Ovary (tissue), 10 donors: Measurements from ENCODE around the gene MITD1. TPM values are rescaled to one million over a fixed set of nuclear protein-coding genes. Genes with fewer than 3 reads are reported as not detected.

Experiments used
- DNase-seq, 5 donors: peaks; one replicate each; pipeline ENCODE4 v3.0.0-alpha.2; 2019 to 2020
- H3K27ac ChIP-seq, 2 donors: fragments of 200-600 bp; one replicate each; pipeline versions ENCODE4 v1.5.1 to v1.8.0; 2019 to 2022
- H3K27me3 ChIP-seq: fragments of 200-600 bp; one replicate; pipeline ENCODE4 v1.8.0; 2022
- H3K36me3 ChIP-seq: fragments of 200-600 bp; sonication (generic); one replicate; pipeline ENCODE4 v1.5.1; 2019
- H3K4me1 ChIP-seq: one replicate; pipeline ENCODE4 v1.8.1; 2013; ENCODE audit warnings: mild to moderate bottlenecking, moderate library complexity; ENCODE audit not compliant: insufficient read depth
- H3K4me3 ChIP-seq: fragments of 200-600 bp; sonication (generic); one replicate; pipeline ENCODE4 v1.5.1; 2017
- H3K9me3 ChIP-seq, 2 donors: fragments of 200-600 bp in 1 of 2; sonication (generic) in 1 of 2; one replicate each; pipeline versions ENCODE4 v1.5.1 to v1.8.1; 2013 to 2019; ENCODE audit warnings: mild to moderate bottlenecking in 1 of 2, moderate library complexity in 1 of 2
- CTCF ChIP-seq, 3 donors: fragments of 450-650 bp in 2 of 3; fragments of 200-600 bp in 1 of 3; IDR thresholded peaks; one replicate each; pipeline versions ENCODE4 v1.5.1 to v1.8.0; 2016 to 2022; ENCODE audit warnings: antibody characterized with exemption in 3 of 3, mild to moderate bottlenecking in 1 of 3
- EP300 ChIP-seq: sonication (generic); formaldehyde crosslinking; IDR thresholded peaks from one replicate; pipeline ENCODE4 v1.6.1; 2017; ENCODE audit warnings: antibody characterized with exemption
- POLR2A ChIP-seq: fragments of 450-650 bp; IDR thresholded peaks from one replicate; pipeline ENCODE4 v1.6.1; 2017; ENCODE audit warnings: antibody characterized with exemption, mild to moderate bottlenecking, moderate library complexity
- WGBS, 3 donors: extraction: QIAGEN DNeasy Blood & Tissue Kit in 1 of 3; methylation state at CpG; one replicate each; pipeline versions ENCODE4 v1.1.5 to v1.1.7; 2013 to 2017; 5-methylcytosine and 5-hydroxymethylcytosine counted together
- intact Hi-C, 4 donors: fragments of 100-400 bp; cut with DNase I; formaldehyde crosslinking; loops; one replicate each; pipeline versions ENCODE4 v1.11.0 to v1.15.1; 2022 to 2023
- long read RNA-seq, 3 donors: library from polyadenylated mRNA in 2 of 3; unstranded in 2 of 3; transcript quantifications; one replicate each; pipeline ENCODE4 v2.0.0 and lab custom pipeline, GENCODE V29; 2021 to 2026
- polyA plus RNA-seq, 2 donors: library from polyadenylated mRNA; stranded (reverse); fragments of 200-250 nt in 1 of 2; fragments of 350-450 nt in 1 of 2; fragmentation: Illumina TruSeq in 1 of 2; extraction: RNeasy Lipid Tissue Mini Kit (QIAGEN cat#74804) in 1 of 2; gene quantifications; one replicate each; pipeline ENCODE4 v1.2.3, GENCODE V29; 2013 to 2014
- total RNA-seq, 7 donors: library from RNA; depleted of rRNA in 2 of 7; stranded (reverse); fragments of >200 nt in 2 of 7; fragmentation: NEBNext Ultra II Directional in 3 of 7; extraction: Animal tissue kit (Norgen Biotek cat#: 25700) in 3 of 7; gene quantifications; one replicate each; pipeline versions ENCODE4 v1.1.0 to v1.2.4, GENCODE V29; 2016 to 2023
- donor health status: DM: no; HTN: no; CAD: no; lungs with moderate emphysema.
- donor health status: DM: no; HTN: no; CAD: no.
- donor health status: Bipolar disorder and iron deficiency.
- donor health status: DM: yes; HTN: yes; CAD: no.
- donor health status: DM: no; HTN: no; CAD: no.
- donor health status: DM: yes; HTN: yes; CAD: no.

Gene MITD1
- total RNA-seq, result 10 to 100 TPM; 16.0 to 26.1 (median 20.1) TPM
- 10 to 100 TPM; 26.8 to 31.6 TPM for polyA plus RNA-seq
- long read RNA-seq, donor 1, transcript MITD1-201 (7 exons, 939 nt), result major isoform, 6 of 13 reads
- long read RNA-seq, donor 1, partial matches to known transcripts, result 5 of 13 reads
- long read RNA-seq, donor 1, other reads (novel, unspliced or antisense), result 2 of 13 reads
- long read RNA-seq, donor 2, transcript MITD1-201 (7 exons, 939 nt), result major isoform, 5 of 6 reads
- long read RNA-seq, donor 2, partial matches to known transcripts, result 0 of 6 reads
- long read RNA-seq, donor 2, other reads (novel, unspliced or antisense), result 0 of 6 reads
- long read RNA-seq, donor 3, transcript MITD1-201 (7 exons, 939 nt), result major isoform, 6 of 12 reads
- long read RNA-seq, donor 3, partial matches to known transcripts, result 2 of 12 reads
- long read RNA-seq, donor 3, other reads (novel, unspliced or antisense), result 3 of 12 reads

GRCh38 chr2:99180755-99181623 is at the start of gene MITD1, which contains the start of gene MRPL30:
MITD1 (minus strand) TSS chr2:99181058; CDS start chr2:99180981, 77 bp downstream.
MRPL30 (plus strand) TSS chr2:99181184; CDS start chr2:99186204, 5,020 bp downstream.
- no peaks in the 10 kb centered on the region for H3K27me3 ChIP-seq
- H3K9me3 ChIP-seq, result no peaks in the 10 kb centered on the region
- intact Hi-C loops, result loop anchor here in 2 of 4 donors (10.0 kb wide), 2 partner anchors 154 to 304 kb away; partner anchors contain the start of genes EIF5B (in 2 of the 2) and TXNDC9 (in 2 of the 2)
- 0 to 1% (median 0%) methylated on average over 39 of the region's 39 CpGs for WGBS, 3 donors
- peak; percentile 87 to 92 (median 91) for DNase-seq
- no peaks in the 10 kb centered on the region for H3K36me3 ChIP-seq
- H3K27ac ChIP-seq, result no peak within 1 kb of the TSS
- peaks cover 10% of the 10 kb centered on the region for H3K4me1 ChIP-seq
- TF ChIP-seq POLR2A, result peak; percentile 24
- TF ChIP-seq EP300, result no peak
- no peak for TF ChIP-seq CTCF (IDR thresholded peaks at IDR 0.05)
- peak within 1 kb of the TSS; percentile 78 for H3K4me3 ChIP-seq

GRCh38 chr2:99217929-99218501 is 37.2 kb upstream of the MITD1 start:
- H3K27me3 ChIP-seq, result no peaks in the 10 kb centered on the region
- intact Hi-C loops, result no loop called here
- H3K4me3 ChIP-seq, result no peak overlapping the region
- WGBS, 3 donors, result 59 to 67% (median 67%) methylated on average over 4 of the region's 4 CpGs
- no peaks in the 10 kb centered on the region for H3K4me1 ChIP-seq
- no peaks in the 10 kb centered on the region for H3K9me3 ChIP-seq
- no peak overlapping the region for H3K27ac ChIP-seq
- no peaks in the 10 kb centered on the region for H3K36me3 ChIP-seq
- no peak for DNase-seq
- TF ChIP-seq POLR2A (no peak), CTCF (IDR thresholded peaks at IDR 0.05) (no peak)

- H3K9me3 ChIP-seq, result no peaks in the 10 kb centered on the region
- H3K36me3 ChIP-seq, result no peaks in the 10 kb centered on the region
- intact Hi-C loops, result no loop called here
- H3K27ac ChIP-seq, result no peak overlapping the region
- 88 to 93% (median 89%) methylated on average over 2 of the region's 2 CpGs for WGBS, 3 donors
- H3K4me1 ChIP-seq, result no peaks in the 10 kb centered on the region
- H3K27me3 ChIP-seq, result no peaks in the 10 kb centered on the region
- no peak for DNase-seq
- no peak overlapping the region for H3K4me3 ChIP-seq
- TF ChIP-seq EP300, result no peak
- no peak for TF ChIP-seq CTCF (IDR thresholded peaks at IDR 0.05)
- TF ChIP-seq POLR2A, result no peak
Measured at GRCh38 chr2:99216096-99216495, 35.2 kb upstream of the MITD1 start.

- TF ChIP-seq POLR2A (no peak), EP300 (no peak), CTCF (IDR thresholded peaks at IDR 0.05) (no peak)
- intact Hi-C loops, result no loop called here
- no peak overlapping the region for H3K27ac ChIP-seq
- WGBS, 3 donors, result 92 to 96% (median 93%) methylated on average over 5 of the region's 5 CpGs
- no peaks in the 10 kb centered on the region for H3K27me3 ChIP-seq
- no peak overlapping the region for H3K4me3 ChIP-seq
- H3K4me1 ChIP-seq, result no peaks in the 10 kb centered on the region
- no peak for DNase-seq
- H3K9me3 ChIP-seq, result no peaks in the 10 kb centered on the region
- H3K36me3 ChIP-seq, result no peaks in the 10 kb centered on the region
Measured at GRCh38 chr2:99205491-99205890, 24.6 kb upstream of the MITD1 start.
